DOHH2 (cell line): ENCODE measurements around the gene BCL3.

Source experiments
- CTCF ChIP-seq: fragments of 200-600 bp; sonication (generic); IDR thresholded peaks from one replicate; pipeline ENCODE4 v1.5.1; 2014; ENCODE audit warnings: antibody characterized with exemption, mild to moderate bottlenecking, low read depth, low read length; ENCODE audit not compliant: poor library complexity, severe bottlenecking
- EZH2phosphoT487 ChIP-seq: fragments of 200-600 bp; sonication (generic); IDR thresholded peaks from 2 replicates; pipeline ENCODE4 v1.6.1; 2017; ENCODE audit warnings: borderline replicate concordance, mild to moderate bottlenecking, antibody characterized with exemption, low read length, moderate library complexity, mixed read lengths

- TF ChIP-seq CTCF: no peak
- TF ChIP-seq EZH2phosphoT487: no peak
Measured at GRCh38 chr19:44729516-44730033, 18.9 kb upstream of the BCL3 start.
